ENCODE measurements around the gene SMG6. TPM values are rescaled to one million over a fixed set of nuclear protein-coding genes. Genes with fewer than 3 reads are reported as not detected.

Gene SMG6
- total RNA-seq, 1 donor from 2014 or later = 43.0 TPM

- H3K9me3 Mint-ChIP-seq = no peaks in the 10 kb centered on the region
- no peak overlapping the region for H3K4me3 Mint-ChIP-seq (ENCODE audit: low read depth)
- DNase-seq (ENCODE audit: low spot score) = no peak
- H3K4me1 Mint-ChIP-seq (ENCODE audit: low read depth) = peaks cover 68% of the 10 kb centered on the region
- no peaks in the 10 kb centered on the region for H3K27me3 Mint-ChIP-seq (ENCODE audit: low read depth)
- peaks cover 73% of the 10 kb centered on the region for H3K36me3 Mint-ChIP-seq (ENCODE audit: low read depth)
- peak overlapping the region; percentile 83 for H3K27ac Mint-ChIP-seq
- intact Hi-C loops (cut with micrococcal nuclease) = no loop called here
These were observed 53.2 kb downstream of the SMG6 start for GRCh38 chr17:2250140-2251095.

GRCh38 chr17:2247005-2247404 is 56.6 kb downstream of the SMG6 start:
- Mint-ChIP-seq H3K27ac (no peak overlapping the region), H3K27me3 (ENCODE audit: low read depth) (no peaks in the 10 kb centered on the region), H3K9me3 (no peaks in the 10 kb centered on the region), H3K4me1 (ENCODE audit: low read depth) (peaks cover 66% of the 10 kb centered on the region), H3K36me3 (ENCODE audit: low read depth) (peaks cover 74% of the 10 kb centered on the region), H3K4me3 (ENCODE audit: low read depth) (no peak overlapping the region)
- DNase-seq (ENCODE audit: low spot score) = no peak
- intact Hi-C loops (cut with micrococcal nuclease) = no loop called here

GRCh38 chr17:2244545-2245525 is 58.8 kb downstream of the SMG6 start:
- Mint-ChIP-seq H3K27me3 (ENCODE audit: low read depth) (no peaks in the 10 kb centered on the region), H3K27ac (peak overlapping the region; percentile 50), H3K4me1 (ENCODE audit: low read depth) (peaks cover 70% of the 10 kb centered on the region), H3K4me3 (ENCODE audit: low read depth) (no peak overlapping the region), H3K36me3 (ENCODE audit: low read depth) (peaks cover 79% of the 10 kb centered on the region), H3K9me3 (no peaks in the 10 kb centered on the region)
- intact Hi-C loops (cut with micrococcal nuclease) = loop anchor here (1.0 kb wide), 1 partner anchor 190 kb away; the partner anchor contains the start of gene HIC1
- peak; percentile 72 for DNase-seq (ENCODE audit: low spot score)

GRCh38 chr17:2243953-2244352 is 59.6 kb downstream of the SMG6 start:
- Mint-ChIP-seq H3K4me1 (ENCODE audit: low read depth) (peaks cover 66% of the 10 kb centered on the region), H3K9me3 (no peaks in the 10 kb centered on the region), H3K27me3 (ENCODE audit: low read depth) (no peaks in the 10 kb centered on the region), H3K27ac (no peak overlapping the region), H3K36me3 (ENCODE audit: low read depth) (peaks cover 71% of the 10 kb centered on the region), H3K4me3 (ENCODE audit: low read depth) (no peak overlapping the region)
- intact Hi-C loops (cut with micrococcal nuclease) = loop anchor here (1.0 kb wide), 1 partner anchor 189 kb away; the partner anchor contains the start of gene HIC1
- no peak for DNase-seq (ENCODE audit: low spot score)

GRCh38 chr17:2241823-2242222 is 61.8 kb downstream of the SMG6 start:
- Mint-ChIP-seq H3K27me3 (ENCODE audit: low read depth) (no peaks in the 10 kb centered on the region), H3K9me3 (no peaks in the 10 kb centered on the region), H3K4me1 (ENCODE audit: low read depth) (peaks cover 71% of the 10 kb centered on the region), H3K27ac (no peak overlapping the region), H3K4me3 (ENCODE audit: low read depth) (no peak overlapping the region), H3K36me3 (ENCODE audit: low read depth) (peaks cover 66% of the 10 kb centered on the region)
- DNase-seq (ENCODE audit: low spot score) = no peak
- intact Hi-C loops (cut with micrococcal nuclease) = loop anchor here (2.0 kb wide), 1 partner anchor 19 kb away; no protein-coding TSS in a partner anchor

GRCh38 chr17:2240541-2240940 is 63.0 kb downstream of the SMG6 start:
- DNase-seq (ENCODE audit: low spot score) = no peak
- Mint-ChIP-seq H3K27ac (peak overlapping the region; percentile 87), H3K36me3 (ENCODE audit: low read depth) (peaks cover 69% of the 10 kb centered on the region), H3K9me3 (no peaks in the 10 kb centered on the region), H3K4me3 (ENCODE audit: low read depth) (peak overlapping the region; percentile 56), H3K27me3 (ENCODE audit: low read depth) (no peaks in the 10 kb centered on the region), H3K4me1 (ENCODE audit: low read depth) (peaks cover 71% of the 10 kb centered on the region)
- intact Hi-C loops (cut with micrococcal nuclease) = loop anchor here (1.0 to 2.0 kb wide), 2 partner anchors 18 to 26 kb away; no protein-coding TSS in a partner anchor

- Mint-ChIP-seq H3K9me3 (no peaks in the 10 kb centered on the region), H3K36me3 (ENCODE audit: low read depth) (peaks cover 75% of the 10 kb centered on the region), H3K27ac (peak overlapping the region; percentile 87), H3K4me1 (ENCODE audit: low read depth) (peaks cover 71% of the 10 kb centered on the region), H3K27me3 (ENCODE audit: low read depth) (no peaks in the 10 kb centered on the region), H3K4me3 (ENCODE audit: low read depth) (peak overlapping the region; percentile 56)
- intact Hi-C loops (cut with micrococcal nuclease) = loop anchor here (1.0 to 2.0 kb wide), 3 partner anchors 17 to 45 kb away; no protein-coding TSS in a partner anchor
- peak; percentile 51 for DNase-seq (ENCODE audit: low spot score)
These were observed 63.6 kb downstream of the SMG6 start for GRCh38 chr17:2239882-2240430.

GRCh38 chr17:2239170-2239551 is 64.4 kb downstream of the SMG6 start:
- intact Hi-C loops (cut with micrococcal nuclease) = loop anchor here (2.0 kb wide), 1 partner anchor 44 kb away; no protein-coding TSS in a partner anchor
- H3K4me1 Mint-ChIP-seq (ENCODE audit: low read depth) = peaks cover 63% of the 10 kb centered on the region
- no peak overlapping the region for H3K4me3 Mint-ChIP-seq (ENCODE audit: low read depth)
- H3K27me3 Mint-ChIP-seq (ENCODE audit: low read depth) = no peaks in the 10 kb centered on the region
- peak overlapping the region; percentile 73 for H3K27ac Mint-ChIP-seq
- peaks cover 71% of the 10 kb centered on the region for H3K36me3 Mint-ChIP-seq (ENCODE audit: low read depth)
- DNase-seq (ENCODE audit: low spot score) = no peak
- H3K9me3 Mint-ChIP-seq = no peaks in the 10 kb centered on the region

- Mint-ChIP-seq H3K9me3 (no peaks in the 10 kb centered on the region), H3K27ac (peak overlapping the region; percentile 73), H3K36me3 (ENCODE audit: low read depth) (peaks cover 65% of the 10 kb centered on the region), H3K4me1 (ENCODE audit: low read depth) (peaks cover 58% of the 10 kb centered on the region), H3K27me3 (ENCODE audit: low read depth) (no peaks in the 10 kb centered on the region), H3K4me3 (ENCODE audit: low read depth) (no peak overlapping the region)
- intact Hi-C loops (cut with micrococcal nuclease) = loop anchor here (2.0 kb wide), 1 partner anchor 44 kb away; no protein-coding TSS in a partner anchor
- DNase-seq (ENCODE audit: low spot score) = no peak
These were observed 65.0 kb downstream of the SMG6 start for GRCh38 chr17:2238432-2239169.

- no peak for DNase-seq (ENCODE audit: low spot score)
- Mint-ChIP-seq H3K4me3 (ENCODE audit: low read depth) (no peak overlapping the region), H3K27ac (no peak overlapping the region), H3K27me3 (ENCODE audit: low read depth) (no peaks in the 10 kb centered on the region), H3K4me1 (ENCODE audit: low read depth) (peaks cover 56% of the 10 kb centered on the region), H3K36me3 (ENCODE audit: low read depth) (peaks cover 61% of the 10 kb centered on the region), H3K9me3 (no peaks in the 10 kb centered on the region)
- intact Hi-C loops (cut with micrococcal nuclease) = loop anchor here (2.0 kb wide), 1 partner anchor 43 kb away; no protein-coding TSS in a partner anchor
These were observed 65.6 kb downstream of the SMG6 start for GRCh38 chr17:2237950-2238349.

- DNase-seq (ENCODE audit: low spot score) = no peak
- Mint-ChIP-seq H3K4me3 (ENCODE audit: low read depth) (no peak overlapping the region), H3K4me1 (ENCODE audit: low read depth) (peaks cover 56% of the 10 kb centered on the region), H3K9me3 (no peaks in the 10 kb centered on the region), H3K36me3 (ENCODE audit: low read depth) (peaks cover 62% of the 10 kb centered on the region), H3K27me3 (ENCODE audit: low read depth) (no peaks in the 10 kb centered on the region), H3K27ac (no peak overlapping the region)
- intact Hi-C loops (cut with micrococcal nuclease) = no loop called here
These were observed 66.1 kb downstream of the SMG6 start for GRCh38 chr17:2237521-2237921.

Data from activated T-helper 2 cell treated with anti-CD3 and anti-CD28 coated beads, Interferon-gamma antibody, Interleukin-2, Interleukin-4, amounts not matched to agents 10 μg/mL and 5 μg/mL and 100 μg/mL, durations not matched to agents 14 hours and 24 hours and 36 hours (primary cell).